GM19239 (cell line): ENCODE measurements around the gene MYO7A.

ENCODE experiments used
- DNase-seq: peaks from one replicate; pipeline ENCODE4 v3.0.0; 2011; ENCODE audit warnings: low spot score; ENCODE audit not compliant: insufficient read length
- FAIRE-seq: peaks from 2 replicates; lab custom pipeline; 2011; peaks lifted over from hg19 to GRCh38; lab: Jason Lieb, UNC

MYO7A gene

DNA sequence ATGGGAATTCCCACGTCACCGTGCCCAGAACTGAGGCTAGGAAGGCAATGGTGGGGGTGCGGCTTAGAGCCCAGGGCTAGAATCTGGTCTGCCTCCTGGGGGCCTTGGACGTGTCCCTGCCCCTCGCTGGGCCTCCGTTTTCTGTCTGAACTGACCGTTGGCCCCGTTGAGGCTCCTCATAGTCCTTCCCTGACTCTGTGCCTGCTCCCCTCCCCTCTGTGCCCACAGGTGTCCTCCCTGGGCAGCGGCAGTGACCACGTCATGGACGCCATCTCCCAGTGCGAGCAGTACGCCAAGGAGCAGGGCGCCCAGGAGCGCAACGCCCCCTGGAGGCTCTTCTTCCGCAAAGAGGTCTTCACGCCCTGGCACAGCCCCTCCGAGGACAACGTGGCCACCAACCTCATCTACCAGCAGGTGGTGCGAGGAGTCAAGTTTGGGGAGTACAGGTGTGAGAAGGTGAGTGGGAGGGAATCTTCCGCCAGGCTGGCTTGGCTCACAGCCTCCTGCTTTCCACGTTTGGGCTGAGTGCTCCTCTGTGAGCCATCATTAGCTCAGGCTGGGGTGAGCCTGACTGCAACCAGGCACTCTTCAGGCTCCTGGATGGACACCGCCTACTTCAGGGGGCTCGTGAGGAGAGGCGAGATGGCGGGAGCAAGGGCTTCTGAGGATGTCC, 63.9 kb downstream of the MYO7A start:
- DNase-seq (peak; percentile 61), FAIRE-seq (no peak)

DNA sequence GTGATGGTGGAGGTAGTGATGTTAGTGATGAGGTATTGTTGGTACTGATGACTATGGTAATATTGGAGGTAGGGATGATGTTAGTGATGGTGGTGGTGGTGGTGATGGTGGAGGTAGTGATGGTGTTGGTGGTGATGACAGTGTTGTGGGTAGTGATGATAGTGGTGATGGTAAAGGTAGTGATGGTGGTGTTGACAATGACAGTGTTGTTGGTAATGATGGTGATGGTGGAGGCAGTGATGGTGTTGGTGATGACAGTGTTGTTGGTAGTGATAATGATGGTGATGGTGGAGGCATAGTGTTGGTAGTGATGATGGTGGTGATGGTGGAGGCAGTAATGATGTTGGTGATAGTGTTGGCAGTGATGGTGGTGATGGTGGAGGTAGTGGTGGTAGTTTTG, 65.1 kb downstream of the MYO7A start:
- FAIRE-seq (no peak), DNase-seq (no peak)

DNA sequence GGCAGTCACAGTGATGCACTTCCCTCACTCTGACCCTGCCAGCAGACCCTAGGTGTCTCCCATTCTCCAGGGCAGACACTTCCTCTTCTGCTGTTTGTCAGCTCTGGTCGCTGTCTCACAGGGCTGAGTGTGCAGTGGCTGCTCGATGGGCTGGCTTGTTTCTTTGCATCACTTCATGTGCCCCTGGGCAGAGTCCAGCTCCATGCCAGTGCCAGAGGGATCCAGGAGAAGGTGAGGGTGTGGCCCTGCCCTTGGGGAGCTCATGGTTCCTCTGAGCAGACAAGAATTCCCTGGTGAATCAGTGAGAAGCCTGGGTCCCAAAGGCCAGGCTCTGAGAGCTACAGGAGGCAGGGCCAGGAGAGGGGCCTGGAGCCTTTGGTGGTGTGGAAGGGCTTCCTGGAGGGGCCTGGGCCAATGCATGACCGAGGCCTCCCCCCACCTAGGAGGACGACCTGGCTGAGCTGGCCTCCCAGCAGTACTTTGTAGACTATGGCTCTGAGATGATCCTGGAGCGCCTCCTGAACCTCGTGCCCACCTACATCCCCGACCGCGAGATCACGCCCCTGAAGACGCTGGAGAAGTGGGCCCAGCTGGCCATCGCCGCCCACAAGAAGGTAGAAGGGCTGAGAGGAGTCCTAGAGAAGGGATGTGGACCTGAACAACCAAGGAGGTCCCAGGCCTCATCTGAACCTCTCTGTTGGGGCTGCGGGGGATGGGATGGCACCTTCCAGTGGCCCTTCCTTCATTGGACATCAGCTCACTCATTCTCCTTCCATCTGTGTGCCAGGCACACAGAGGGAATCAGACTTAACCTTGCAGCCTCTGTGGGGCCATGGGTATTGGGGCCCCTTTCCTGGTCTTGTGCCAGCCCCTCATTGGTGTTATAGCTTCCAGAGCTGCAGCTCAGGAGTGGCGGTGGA, 66.1 kb downstream of the MYO7A start:
- DNase-seq = no peak
- FAIRE-seq = no peak

GRCh38 chr11:77195071-77195755, 67.2 kb downstream of the MYO7A start:
- FAIRE-seq = no peak

GRCh38 chr11:77196961-77197360, 68.9 kb downstream of the MYO7A start:
- DNase-seq (no peak), FAIRE-seq (no peak)

More at GRCh38 chr11:77195071-77195755, 67.2 kb downstream of the MYO7A start:
- DNase-seq = no peak

DNA sequence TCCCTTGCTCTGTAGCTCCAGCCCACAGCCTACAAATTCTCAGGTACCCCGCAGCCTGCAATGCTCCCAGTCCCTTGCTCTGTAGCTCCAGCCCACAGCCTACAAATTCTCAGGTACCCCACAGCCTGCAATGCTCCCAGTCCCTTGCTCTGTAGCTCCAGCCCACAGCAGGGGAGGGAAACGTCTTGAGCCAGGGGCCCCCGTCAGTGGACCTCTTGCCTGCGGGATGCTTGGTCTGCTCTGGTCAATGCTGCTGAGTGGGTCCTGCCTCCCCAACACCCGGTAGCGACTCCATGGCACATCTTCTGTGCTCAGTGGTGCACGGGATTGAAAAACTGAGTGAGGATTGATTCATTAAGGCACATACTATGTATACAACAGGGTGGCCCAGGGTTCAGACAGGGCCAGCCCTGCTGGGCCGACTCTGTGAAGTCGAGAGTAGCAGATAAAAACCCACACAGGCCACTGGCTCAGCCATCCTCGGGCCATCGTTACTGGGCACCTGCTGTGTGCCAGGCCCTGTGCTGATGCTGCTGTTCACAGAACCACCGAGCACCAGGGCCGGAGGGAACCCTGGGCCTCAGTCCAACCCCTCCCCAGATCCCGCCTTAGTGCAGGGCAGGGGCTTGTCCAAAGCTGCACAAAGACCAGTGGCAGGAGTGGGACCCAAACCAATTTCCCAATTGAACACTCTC, 69.7 kb downstream of the MYO7A start:
- FAIRE-seq (no peak), DNase-seq (no peak)

DNA sequence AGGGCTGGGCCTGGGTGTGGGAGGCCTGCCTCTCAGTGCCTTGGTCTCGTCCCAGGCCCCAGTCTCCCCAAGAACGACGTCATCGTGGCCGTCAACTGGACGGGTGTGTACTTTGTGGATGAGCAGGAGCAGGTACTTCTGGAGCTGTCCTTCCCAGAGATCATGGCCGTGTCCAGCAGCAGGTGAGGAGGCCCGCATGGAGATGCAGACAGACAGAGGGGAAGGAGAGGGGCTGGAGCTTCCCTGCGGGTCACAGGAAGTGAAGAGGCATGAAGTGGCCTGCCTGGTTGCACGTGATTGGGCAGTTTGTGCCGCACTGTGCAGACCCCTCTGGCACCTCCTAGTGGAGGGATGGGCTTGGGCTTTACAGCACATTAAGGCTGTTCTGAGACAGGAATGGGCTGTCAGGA, 70.4 kb downstream of the MYO7A start:
- DNase-seq (peak; percentile 45), FAIRE-seq (no peak)

GRCh38 chr11:77199137-77199745, 71.2 kb downstream of the MYO7A start:
- no peak for FAIRE-seq
- DNase-seq = no peak

DNA sequence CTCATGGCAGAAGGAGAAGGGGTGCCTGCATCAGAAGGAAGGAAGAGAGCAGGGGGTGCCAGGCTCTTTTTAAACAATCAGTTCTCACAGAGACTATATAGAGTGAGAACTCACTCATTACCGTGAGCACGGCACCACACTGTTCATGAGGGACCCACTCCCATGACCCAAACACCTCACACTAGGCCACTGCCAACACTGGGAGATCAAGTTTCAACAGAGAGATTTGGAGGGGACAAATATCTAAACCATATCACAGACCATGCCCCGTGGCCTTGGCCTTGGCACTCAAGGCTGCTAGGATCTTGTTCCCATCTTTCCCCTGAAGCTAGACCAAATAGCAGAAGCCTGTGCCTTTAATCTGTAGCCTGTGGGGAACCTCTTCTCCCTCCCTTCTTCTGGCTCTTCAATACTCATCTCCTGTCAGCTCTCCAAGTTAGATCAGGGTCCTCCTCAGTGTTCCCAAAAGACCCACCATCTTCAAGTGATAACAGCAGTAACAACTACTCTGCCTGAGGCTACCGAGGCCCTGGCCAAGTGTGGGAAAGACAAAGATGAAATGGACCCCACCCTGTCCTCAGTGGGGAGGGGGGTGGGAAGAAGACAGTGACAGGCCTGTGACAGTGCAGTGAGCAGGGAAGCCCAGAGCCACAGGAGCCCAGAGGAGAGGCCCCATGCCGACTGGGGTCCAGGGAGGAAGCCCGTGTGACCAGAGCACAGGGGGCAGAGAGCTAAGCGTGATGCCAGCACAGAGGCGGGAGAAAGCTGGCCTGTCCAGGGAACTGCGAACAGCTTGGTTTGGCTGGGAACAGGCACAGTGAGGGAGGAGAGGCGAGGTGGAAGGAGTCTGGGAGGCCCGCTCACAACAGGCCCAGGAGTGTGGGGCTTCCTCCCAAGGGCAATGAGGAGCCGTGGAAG, 72.6 kb downstream of the MYO7A start:
- FAIRE-seq (no peak), DNase-seq (no peak)

DNA sequence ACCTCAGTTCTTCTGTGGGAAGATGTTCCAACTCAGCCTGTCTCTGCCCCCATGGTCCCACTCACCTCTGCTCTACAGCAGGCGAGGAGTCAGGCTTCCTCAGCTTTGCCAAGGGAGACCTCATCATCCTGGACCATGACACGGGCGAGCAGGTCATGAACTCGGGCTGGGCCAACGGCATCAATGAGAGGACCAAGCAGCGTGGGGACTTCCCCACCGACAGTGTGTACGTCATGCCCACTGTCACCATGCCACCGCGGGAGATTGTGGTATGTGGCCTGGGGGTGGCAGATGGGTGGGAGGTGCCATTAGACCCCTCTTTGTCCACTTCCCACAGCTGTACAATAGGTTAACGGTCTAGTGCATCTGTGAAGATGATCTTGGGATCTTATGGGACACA, 73.3 kb downstream of the MYO7A start:
- FAIRE-seq = no peak
- no peak for DNase-seq

DNA sequence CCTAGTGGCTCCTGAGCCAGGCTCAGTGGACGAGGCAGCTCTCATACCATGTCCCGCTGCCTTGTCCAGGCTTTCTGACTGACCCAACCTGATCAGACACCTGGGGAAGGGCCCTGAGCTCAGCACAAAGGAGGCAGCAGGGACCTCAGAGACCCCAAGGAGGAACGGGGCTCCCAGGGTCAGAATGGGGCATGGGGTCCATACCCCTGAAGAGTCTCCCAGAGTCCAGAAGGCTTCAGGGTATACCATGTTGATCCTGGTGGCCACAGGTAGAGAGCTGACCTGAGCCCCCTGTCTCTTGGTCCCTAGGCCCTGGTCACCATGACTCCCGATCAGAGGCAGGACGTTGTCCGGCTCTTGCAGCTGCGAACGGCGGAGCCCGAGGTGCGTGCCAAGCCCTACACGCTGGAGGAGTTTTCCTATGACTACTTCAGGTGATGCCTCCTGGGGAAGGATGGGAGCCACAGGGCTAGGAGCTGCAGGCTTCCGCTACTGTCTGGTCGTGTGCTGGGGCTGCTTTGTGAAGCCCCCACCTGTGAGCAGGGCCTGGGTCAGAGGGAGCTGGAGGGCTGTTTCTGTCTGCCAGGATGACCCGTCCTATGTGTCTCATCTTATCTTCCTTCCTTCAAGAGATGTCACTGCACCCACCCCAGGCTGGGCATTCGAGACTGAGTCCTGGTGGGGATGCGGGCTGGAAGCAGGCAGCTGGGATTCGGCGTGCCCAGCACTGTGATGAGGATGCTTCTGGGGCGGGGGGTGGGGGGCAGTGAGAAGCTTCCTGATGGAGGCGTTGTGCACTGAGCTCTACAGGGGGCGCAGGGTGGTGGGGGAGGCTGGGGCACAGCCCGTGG, 74.2 kb downstream of the MYO7A start:
- no peak for DNase-seq
- no peak for FAIRE-seq

- FAIRE-seq (no peak), DNase-seq (no peak)
Measured at GRCh38 chr11:77202941-77203900, 75.2 kb downstream of the MYO7A start.

DNA sequence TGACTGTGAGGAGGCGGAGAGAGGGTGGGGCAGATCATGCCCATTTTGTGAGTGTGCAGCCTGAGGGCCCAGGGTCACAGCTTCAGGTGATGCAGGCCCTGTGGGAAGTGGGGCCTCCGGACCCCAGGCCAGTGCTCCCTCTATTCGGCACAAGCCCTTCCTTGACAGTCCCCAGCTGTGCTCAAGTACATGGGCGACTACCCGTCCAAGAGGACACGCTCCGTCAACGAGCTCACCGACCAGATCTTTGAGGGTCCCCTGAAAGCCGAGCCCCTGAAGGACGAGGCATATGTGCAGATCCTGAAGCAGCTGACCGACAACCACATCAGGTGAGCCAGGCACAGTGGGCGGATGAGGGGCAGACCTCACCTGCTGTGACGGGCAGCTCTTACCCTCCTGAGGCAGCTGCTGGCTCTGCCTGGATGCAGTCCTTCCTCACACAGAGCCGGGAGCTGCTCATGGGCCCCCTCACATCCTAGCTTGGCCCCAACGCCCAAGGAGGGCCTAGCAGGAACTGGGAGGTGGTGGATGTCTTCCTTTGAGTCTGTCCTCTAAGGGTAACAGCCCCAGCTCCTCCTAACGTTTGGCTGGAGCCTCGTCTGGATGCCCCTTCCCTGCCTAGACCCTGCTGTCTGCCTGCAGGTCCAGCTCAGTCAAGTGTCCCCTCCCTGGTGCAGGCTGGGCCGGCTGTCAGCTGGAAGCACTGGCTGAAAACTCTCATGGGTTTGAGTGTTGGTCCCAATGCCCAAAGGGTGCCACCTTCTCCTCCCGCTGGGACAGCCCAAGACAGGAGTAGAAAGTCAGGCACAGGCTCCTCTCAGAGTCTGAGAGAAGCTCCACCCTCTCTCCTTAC, 76.1 kb downstream of the MYO7A start:
- no peak for FAIRE-seq
- no peak for DNase-seq

- no peak for FAIRE-seq
- DNase-seq = no peak
Measured at GRCh38 chr11:77204754-77205466, 76.9 kb downstream of the MYO7A start.

DNA sequence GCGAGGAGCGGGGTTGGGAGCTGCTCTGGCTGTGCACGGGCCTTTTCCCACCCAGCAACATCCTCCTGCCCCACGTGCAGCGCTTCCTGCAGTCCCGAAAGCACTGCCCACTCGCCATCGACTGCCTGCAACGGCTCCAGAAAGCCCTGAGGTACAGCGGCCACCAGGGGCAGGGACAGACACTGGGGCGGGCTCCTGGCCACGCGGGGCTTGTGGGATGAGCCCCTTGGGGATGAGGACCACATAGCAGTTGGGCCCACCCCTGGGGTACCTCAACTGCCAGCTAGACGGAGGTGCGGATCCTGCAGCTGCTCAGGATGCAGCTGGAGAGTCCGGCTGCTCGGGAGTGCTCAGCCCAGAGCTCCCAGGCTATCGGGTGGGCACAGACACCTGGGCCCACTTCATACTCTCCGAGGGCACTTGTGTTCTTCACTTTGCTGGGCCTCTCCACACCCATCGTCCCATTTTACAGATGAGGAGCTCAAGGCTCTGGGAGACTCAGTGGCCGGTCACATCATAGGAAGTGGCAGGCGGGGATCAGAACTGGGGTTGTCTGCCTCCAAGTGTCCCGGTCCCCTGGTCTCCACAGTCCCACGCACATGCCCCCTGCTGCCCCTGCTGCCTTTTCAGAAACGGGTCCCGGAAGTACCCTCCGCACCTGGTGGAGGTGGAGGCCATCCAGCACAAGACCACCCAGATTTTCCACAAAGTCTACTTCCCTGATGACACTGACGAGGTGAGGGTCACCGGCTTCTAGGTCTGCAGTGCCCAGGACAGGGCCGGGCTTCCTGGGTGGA, 77.6 kb downstream of the MYO7A start:
- FAIRE-seq (no peak), DNase-seq (no peak)
